ENCODE measurements around the gene LARGE2. TPM values are rescaled to one million over a fixed set of nuclear protein-coding genes. Genes with fewer than 3 reads are reported as not detected.

LARGE2 gene
- total RNA-seq, result not detected in 2 replicates

DNA sequence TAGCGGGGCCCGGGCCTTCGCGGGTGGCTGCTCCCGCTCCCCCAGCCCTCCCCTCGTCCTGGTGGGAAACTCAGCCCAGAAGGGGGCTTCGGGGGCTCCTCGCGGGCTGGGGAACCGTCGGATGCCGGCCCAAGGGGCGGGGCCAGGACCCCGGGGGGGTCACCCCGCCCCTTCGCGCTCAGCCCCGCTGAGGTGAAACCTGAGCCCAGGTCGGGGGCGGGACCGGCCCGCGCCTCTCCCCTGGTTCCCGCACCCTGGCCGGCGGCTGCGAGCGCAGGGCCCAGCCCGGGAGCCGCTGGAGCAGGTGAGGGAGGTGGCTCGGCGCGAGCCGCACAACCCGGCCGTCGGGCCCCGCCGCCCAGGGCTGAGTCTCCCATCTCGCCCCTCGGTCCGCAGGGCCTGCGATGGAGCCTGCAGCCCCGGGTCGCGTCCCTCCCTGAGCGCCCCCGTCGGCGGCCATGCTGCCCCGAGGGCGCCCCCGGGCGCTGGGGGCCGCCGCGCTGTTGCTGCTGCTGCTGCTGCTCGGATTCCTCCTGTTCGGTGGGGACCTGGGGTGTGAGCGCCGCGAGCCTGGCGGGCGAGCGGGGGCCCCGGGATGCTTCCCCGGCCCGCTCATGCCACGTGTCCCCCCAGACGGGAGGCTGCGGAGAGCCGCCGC, at the start of gene LARGE2:
TSS of gene LARGE2 (plus strand) at position 232 of the 658 bp plus-strand sequence. CDS start at position 459, 227 bp downstream.

DNA sequence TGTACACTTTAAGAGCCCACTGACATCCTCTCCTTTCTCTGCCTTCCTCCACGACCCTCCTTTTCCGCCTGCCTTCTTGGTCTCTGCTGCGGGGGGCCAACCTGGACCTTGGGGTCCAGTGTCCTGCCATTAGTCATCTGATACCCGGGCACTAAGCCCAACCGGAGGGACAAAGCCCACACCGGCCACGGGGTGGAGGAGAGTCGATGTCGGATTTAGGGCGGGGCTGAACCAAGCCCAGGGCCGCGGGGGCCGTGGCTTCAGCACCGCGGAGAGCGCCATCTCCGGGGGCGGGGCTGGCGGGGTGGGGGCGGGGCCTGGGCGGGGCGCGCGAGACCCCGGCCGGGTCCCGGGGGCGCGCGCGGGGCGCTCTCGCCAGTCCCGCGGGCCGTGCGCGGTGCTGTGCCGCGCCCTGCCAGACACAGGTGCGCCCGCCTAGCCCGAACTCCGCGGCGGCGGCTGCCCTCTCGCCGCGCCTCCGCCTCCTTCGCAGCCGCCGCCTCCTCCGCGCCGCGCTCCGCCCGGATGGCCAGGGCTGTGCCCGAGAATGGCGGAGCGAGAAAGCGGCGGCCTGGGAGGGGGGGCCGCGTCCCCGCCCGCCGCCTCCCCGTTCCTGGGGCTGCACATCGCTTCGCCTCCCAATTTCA, 37.1 kb upstream of the LARGE2 start, which contains the start of gene MAPK8IP1:
TSS of gene MAPK8IP1 (plus strand) at position 378 of the 647 bp plus-strand sequence. CDS start at position 548, 170 bp downstream.

DNA sequence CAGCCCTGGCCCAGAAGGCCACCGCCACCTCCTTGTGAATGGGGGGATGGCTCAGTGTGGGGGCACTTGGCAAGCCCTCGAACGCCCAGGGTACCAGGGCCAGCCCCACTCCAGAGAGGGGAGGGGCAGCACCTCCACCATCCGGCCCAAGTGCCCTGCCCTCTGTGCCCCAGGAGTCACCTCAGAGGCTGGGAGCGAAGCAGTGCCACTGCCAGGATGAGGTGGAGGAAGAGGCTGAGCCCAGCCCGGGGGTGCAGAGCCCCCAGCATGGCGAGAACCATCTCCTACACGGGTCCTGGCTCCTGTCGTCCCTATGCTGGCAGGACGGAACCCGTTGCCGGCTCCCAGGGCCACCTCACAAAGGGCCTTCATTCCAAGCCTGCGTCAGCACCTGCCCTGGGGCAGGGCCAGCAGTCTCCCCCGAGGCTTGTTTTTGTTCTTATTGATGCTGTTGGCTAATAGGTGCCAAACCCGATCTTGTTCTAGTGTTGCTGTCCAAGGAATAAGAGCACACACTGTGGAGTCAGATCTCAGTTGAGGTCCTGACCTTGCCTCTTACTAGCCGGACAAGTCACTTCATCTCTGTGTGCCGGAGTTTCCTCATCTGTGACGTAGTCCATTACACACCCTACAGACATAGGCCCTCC, 15.4 kb upstream of the LARGE2 start, which contains the start of gene FREY1:
TSS of gene FREY1 (minus strand) at position 307 of the 647 bp plus-strand sequence. CDS start at position 281, 26 bp downstream.

DNA sequence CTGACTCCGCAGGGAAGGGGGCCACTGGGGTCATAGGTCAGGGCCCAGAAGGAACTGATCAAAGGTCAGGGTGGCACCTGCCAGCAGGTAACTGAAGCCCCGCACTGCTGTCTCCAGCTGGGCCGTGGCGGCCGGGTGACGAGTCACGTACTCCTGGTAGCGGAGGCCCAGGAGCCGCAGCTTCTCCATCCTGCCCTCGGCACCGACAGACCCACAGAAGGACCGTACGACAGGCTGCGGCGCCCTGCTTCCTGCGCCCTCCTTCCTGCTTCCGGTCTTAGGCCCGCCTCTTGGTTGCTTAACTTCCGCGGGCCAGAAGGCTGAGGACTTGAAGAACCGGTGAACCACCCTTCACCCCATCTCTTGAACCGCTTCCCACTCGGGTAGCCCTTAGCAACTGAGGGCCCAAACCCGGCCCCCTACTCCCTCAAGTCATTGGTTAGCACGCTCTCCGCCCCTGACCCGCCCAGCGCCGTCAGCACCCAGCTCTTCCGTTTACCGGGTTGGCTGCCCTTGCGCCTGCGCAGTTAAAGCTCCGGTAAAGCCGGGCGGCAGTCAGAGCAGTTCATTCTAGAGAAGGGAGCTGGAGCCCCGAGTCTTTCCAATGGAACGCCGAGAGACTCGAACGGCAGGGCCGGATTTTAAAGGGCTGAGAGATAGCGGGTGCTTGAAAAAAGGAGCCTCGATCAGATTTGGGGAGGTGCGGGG, 4.7 kb upstream of the LARGE2 start, which contains the start of gene PEX16:
TSS of gene PEX16 (minus strand) at position 255 of the 708 bp plus-strand sequence. CDS start at position 189, 66 bp downstream.

Other genes starting within 250 kb of the LARGE2 start
- gene SLC35C1, start 117.5 kb upstream of the LARGE2 start, total RNA-seq, result 10.1 and 13.0 TPM in 2 replicates
- gene CRY2, start 75.2 kb upstream of the LARGE2 start, total RNA-seq, result 10.2 and 13.7 TPM in 2 replicates
- gene MAPK8IP1, start 37.0 kb upstream of the LARGE2 start, total RNA-seq, result 5.9 and 6.6 TPM in 2 replicates
- 2.6 and 3.5 TPM in 2 replicates for gene FREY1, start 15.4 kb upstream of the LARGE2 start, total RNA-seq
- 26.8 and 35.9 TPM in 2 replicates for gene PEX16, start 4.8 kb upstream of the LARGE2 start, total RNA-seq
- gene PHF21A, start 198.8 kb downstream of the LARGE2 start, total RNA-seq, result 12.1 and 21.4 TPM in 2 replicates